Choroid plexus epithelial cell (primary cell): Measurements from ENCODE around the gene SPECC1L.

Experiments
- DNase-seq: peaks from one replicate; pipeline ENCODE4 v3.0.0-alpha.2; 2010; ENCODE audit warnings: low read depth
- H3K4me3 ChIP-seq: 2 replicates; pipeline ENCODE4 v1.5.1; 2011; ENCODE audit warnings: low read depth, mild to moderate bottlenecking, control low read depth, low read length, moderate library complexity
- TF ChIP-seq, protein P1 (sequence below): conservative IDR thresholded peaks from 2 replicates; pipeline ENCODE4 v1.5.1; 2011; ENCODE audit warnings: low read depth, mild to moderate bottlenecking, control low read depth, inconsistent platforms, low read length, moderate library complexity

Gene SPECC1L

GRCh38 chr22:24394254-24394653, 123.6 kb downstream of the SPECC1L start:
- DNase-seq: no peak
- no peak overlapping the region for H3K4me3 ChIP-seq
- TF ChIP-seq, protein P1, sequence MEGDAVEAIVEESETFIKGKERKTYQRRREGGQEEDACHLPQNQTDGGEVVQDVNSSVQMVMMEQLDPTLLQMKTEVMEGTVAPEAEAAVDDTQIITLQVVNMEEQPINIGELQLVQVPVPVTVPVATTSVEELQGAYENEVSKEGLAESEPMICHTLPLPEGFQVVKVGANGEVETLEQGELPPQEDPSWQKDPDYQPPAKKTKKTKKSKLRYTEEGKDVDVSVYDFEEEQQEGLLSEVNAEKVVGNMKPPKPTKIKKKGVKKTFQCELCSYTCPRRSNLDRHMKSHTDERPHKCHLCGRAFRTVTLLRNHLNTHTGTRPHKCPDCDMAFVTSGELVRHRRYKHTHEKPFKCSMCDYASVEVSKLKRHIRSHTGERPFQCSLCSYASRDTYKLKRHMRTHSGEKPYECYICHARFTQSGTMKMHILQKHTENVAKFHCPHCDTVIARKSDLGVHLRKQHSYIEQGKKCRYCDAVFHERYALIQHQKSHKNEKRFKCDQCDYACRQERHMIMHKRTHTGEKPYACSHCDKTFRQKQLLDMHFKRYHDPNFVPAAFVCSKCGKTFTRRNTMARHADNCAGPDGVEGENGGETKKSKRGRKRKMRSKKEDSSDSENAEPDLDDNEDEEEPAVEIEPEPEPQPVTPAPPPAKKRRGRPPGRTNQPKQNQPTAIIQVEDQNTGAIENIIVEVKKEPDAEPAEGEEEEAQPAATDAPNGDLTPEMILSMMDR: no peak

DNA sequence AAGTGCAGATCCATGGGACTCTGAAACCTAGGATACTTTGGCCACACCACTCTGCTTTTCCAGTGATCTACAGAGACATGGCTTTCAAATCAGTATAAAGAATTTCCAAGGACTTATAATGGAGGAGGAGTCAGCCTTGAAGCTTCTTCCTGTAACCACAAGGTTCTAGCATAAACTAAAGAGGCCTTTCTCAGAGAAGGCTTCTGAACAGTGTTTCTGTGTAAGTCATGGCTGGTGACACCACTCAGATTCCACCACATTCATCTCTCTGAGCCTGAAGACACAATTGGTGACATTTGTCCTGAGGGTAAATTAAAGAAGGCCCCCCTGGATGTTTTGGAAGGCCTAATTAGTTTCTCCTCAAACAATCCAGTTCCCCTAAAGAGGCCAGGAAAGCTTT, 127.8 kb downstream of the SPECC1L start:
- no peak overlapping the region for H3K4me3 ChIP-seq
- DNase-seq: no peak
- TF ChIP-seq, protein P1: no peak

DNA sequence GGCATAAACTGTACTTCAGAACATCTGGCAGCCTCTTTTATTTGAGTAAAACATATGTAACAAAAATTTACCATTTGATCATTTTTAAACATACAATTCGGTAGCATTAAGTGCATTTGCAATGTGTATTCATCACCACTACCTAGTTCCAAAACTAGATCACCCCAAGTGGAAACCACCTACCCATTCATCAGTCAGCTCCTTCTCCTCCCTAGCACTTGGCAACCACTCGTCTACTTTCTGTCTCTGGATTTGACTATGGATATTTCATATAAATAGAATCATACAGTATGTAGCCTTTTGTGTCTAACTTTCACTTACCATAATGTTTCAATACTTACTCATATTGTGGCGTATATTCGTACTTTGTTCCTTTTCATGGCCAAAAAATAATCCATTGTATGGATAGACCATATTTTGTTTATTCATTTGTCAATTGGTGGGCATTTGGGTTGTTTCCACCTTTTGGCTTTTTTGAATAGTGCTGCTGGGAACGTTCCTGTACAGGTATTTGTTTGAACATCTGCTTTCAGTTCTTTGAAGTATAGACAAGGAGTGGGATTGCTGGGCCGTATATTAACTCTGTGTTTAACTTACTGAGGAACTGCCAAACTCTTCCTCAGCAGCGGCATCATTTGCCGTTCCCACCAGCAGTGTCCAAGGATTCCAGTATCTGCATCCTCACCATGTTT, 129.5 kb downstream of the SPECC1L start:
- H3K4me3 ChIP-seq: no peak overlapping the region
- TF ChIP-seq, protein P1: no peak
- DNase-seq: no peak

- TF ChIP-seq, protein P1: no peak
- H3K4me3 ChIP-seq: no peak overlapping the region
- no peak for DNase-seq
Observed at GRCh38 chr22:24400726-24401596, 130.3 kb downstream of the SPECC1L start.

DNA sequence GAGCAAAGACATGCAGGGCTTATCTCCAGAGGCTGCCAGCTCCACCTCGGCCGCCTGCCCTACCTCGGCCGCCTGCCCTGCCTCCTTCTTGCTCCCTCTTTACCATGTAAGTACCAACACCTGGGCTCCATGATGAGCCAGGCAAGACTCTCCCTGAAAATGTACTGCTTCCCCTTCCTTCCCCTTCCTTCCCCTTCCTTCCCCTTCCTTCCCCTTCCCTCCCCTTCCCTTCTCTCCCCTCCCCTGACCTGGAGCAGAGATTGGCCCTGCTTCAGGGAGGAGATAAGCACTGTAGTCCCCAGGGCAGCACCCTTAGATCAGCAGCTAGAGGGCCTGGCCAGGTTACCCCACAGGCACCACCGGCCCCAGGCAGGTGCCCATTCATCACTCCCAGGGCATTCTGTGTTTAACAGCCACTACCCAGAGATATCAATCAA, 131.3 kb downstream of the SPECC1L start:
- H3K4me3 ChIP-seq: no peak overlapping the region
- TF ChIP-seq, protein P1: no peak
- no peak for DNase-seq

DNA sequence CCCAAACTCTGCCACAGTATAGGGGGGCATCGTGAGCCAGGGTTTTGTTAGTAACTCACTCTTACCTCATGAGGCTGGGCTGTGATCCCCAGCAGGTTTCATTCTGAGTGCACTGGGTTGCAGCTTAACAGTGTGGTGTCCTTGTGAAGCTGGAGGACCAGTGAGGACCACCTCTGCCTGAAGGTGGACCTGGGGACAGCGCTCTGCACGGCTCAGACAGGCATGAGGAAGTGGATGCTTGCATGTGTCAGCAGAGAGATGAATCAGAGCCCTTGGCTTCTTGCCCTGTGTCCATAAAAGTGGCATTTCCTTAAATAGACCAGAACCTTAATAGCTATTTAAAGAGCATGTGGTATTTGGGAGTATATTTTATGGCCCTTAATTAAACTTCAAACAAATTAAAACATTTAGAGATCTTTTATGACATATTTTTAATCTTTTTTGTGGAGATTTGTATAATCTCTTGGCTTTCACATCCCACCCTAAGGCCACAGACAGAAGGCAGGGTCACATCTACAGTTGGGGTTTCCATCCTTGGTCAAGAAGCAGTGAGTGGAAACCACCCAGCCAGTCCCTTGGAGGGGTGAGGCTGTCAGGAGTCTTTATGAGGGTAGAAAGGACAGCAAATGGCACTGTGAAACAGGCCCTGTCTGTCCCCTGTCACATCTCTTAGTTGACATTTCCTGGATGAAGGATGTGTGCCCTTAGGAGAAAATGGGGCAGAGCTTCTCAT, 132.0 kb downstream of the SPECC1L start:
- TF ChIP-seq, protein P1: no peak
- H3K4me3 ChIP-seq: no peak overlapping the region
- peak; percentile 91 for DNase-seq
